Activated T-helper 2 cell treated with anti-CD3 and anti-CD28 coated beads, Interferon-gamma antibody, Interleukin-2, Interleukin-4, amounts not matched to agents 10 μg/mL and 5 μg/mL and 100 μg/mL, durations not matched to agents 14 hours and 24 hours and 36 hours (primary cell): ENCODE measurements around the gene RPL34. TPM values are rescaled to one million over a fixed set of nuclear protein-coding genes. Genes with fewer than 3 reads are reported as not detected.

Source experiments
- DNase-seq: peaks from one replicate; pipeline ENCODE4 v3.0.0; 2021; ENCODE audit warnings: low spot score
- H3K27ac Mint-ChIP-seq: one replicate; pipeline ENCODE4 v1.8.0; 2021; ENCODE audit warnings: mixed read lengths
- H3K27me3 Mint-ChIP-seq: one replicate; pipeline ENCODE4 v1.8.0; 2021; ENCODE audit warnings: low read depth, mixed read lengths
- H3K36me3 Mint-ChIP-seq: one replicate; pipeline ENCODE4 v1.8.0; 2021; ENCODE audit warnings: low read depth, mixed read lengths
- H3K4me1 Mint-ChIP-seq: one replicate; pipeline ENCODE4 v1.8.0; 2021; ENCODE audit warnings: low read depth, mixed read lengths
- H3K4me3 Mint-ChIP-seq: one replicate; pipeline ENCODE4 v1.8.0; 2021; ENCODE audit warnings: low read depth, mild to moderate bottlenecking, moderate library complexity, mixed read lengths
- H3K9me3 Mint-ChIP-seq: one replicate; pipeline ENCODE4 v1.8.0; 2021; ENCODE audit warnings: mixed read lengths
- intact Hi-C: fragments of 100-400 bp; cut with micrococcal nuclease; formaldehyde crosslinking; loops from one replicate; pipeline ENCODE4 v1.15.1; 2023
- total RNA-seq: library from RNA; stranded (reverse); gene quantifications from 2 replicates; pipeline ENCODE4 v1.2.3, GENCODE V29; 2022

The RPL34 gene
- total RNA-seq, 1 donor from 2014 or later: 1,412 TPM

DNA sequence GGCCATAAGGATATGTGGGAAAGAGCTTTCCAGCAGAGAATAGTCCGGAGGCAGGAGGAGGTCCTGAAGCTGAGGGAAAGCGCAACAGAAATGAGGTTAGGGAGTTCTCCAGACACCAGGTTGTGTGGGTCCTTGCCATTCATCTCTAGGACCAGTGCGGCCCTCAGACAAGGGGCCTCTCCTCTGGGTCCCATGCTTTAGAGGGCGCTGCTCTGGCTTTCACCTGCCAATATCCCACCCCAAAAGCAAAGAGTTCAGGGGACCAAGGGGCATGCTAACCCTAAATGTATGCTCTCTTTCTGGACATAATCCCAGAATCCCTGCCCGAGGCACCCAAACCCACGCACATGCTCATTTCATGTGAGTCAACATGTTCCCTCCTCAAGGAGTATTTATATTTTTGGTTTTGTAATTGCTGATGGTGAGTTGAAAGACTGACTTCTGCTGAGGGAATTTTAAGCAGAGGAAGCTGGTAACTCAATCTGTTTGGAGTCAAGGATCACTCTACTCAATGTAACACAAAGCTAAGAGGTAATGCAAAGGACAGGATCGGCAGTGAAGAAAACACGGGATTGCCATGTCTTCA, 14.8 kb downstream of the RPL34 start:
- intact Hi-C loops: no loop called here
- Mint-ChIP-seq H3K27ac (no peak overlapping the region), H3K9me3 (no peaks in the 10 kb centered on the region), H3K27me3 (no peaks in the 10 kb centered on the region), H3K36me3 (peaks cover 62% of the 10 kb centered on the region), H3K4me1 (no peaks in the 10 kb centered on the region), H3K4me3 (no peak overlapping the region)
- no peak for DNase-seq

DNA sequence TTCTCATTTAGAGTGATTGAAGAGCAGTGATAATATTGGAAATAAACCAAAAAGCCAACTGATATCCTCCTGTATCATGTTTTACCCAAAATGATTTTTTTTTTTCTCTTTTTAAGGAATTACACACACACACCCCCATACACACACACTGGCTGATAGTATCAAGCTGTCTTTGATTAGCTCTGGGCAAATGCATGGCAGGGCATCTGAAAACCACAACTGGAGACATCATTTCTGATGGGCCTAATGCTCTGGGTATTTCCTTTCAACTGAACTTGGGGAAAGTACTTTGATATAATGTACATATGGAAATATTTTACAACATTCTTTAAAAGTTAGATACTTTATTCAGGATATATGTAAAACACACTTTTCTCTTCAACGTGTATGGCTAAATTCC, 15.9 kb downstream of the RPL34 start:
- intact Hi-C loops: no loop called here
- DNase-seq: no peak
- Mint-ChIP-seq H3K27ac (no peak overlapping the region), H3K4me1 (no peaks in the 10 kb centered on the region), H3K4me3 (no peak overlapping the region), H3K9me3 (no peaks in the 10 kb centered on the region), H3K36me3 (peaks cover 58% of the 10 kb centered on the region), H3K27me3 (no peaks in the 10 kb centered on the region)

DNA sequence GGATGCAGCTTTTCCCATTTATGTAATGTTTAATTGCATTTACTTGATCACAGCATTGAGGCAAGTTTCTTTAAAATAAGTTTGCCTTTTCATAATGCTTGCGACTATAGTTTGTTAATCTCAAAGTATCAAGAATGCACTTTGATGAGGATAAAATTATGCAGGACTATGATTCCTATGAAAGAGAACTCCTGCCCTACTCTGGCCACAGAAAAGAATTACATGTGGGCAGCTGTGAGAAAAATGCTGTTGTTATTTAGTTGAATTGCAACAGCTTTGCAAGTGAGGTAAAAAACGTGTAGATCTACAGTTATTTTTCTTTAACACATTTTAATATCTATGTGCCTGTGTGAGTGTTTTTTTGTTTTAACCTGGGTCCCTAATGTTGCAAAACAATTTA, 17.5 kb downstream of the RPL34 start:
- Mint-ChIP-seq H3K27ac (no peak overlapping the region), H3K36me3 (peaks cover 48% of the 10 kb centered on the region), H3K4me1 (no peaks in the 10 kb centered on the region), H3K4me3 (no peak overlapping the region), H3K27me3 (no peaks in the 10 kb centered on the region), H3K9me3 (no peaks in the 10 kb centered on the region)
- intact Hi-C loops: no loop called here
- DNase-seq: no peak

DNA sequence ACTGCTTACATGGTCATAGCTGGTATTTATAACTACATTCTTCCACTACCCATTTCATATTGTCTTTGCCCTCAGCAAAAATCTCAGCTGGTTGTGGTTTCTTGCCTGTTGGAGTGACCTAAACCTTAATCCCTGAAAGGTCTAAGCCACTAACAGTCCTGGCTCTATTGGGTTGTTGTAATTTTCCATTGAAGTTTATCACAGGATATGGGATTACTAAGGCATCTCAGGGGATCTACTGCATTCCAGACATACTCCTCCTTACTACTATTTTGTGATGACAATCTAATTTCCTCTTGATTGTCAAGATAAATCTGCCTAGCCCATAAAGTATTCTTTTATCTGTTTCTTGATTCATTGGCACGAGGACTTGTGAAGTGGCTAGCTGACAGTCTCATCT, 23.9 kb downstream of the RPL34 start:
- Mint-ChIP-seq H3K9me3 (no peaks in the 10 kb centered on the region), H3K27ac (no peak overlapping the region), H3K4me3 (no peak overlapping the region), H3K4me1 (peaks cover 2% of the 10 kb centered on the region), H3K36me3 (peaks cover 19% of the 10 kb centered on the region), H3K27me3 (no peaks in the 10 kb centered on the region)
- intact Hi-C loops: no loop called here
- DNase-seq: no peak

DNA sequence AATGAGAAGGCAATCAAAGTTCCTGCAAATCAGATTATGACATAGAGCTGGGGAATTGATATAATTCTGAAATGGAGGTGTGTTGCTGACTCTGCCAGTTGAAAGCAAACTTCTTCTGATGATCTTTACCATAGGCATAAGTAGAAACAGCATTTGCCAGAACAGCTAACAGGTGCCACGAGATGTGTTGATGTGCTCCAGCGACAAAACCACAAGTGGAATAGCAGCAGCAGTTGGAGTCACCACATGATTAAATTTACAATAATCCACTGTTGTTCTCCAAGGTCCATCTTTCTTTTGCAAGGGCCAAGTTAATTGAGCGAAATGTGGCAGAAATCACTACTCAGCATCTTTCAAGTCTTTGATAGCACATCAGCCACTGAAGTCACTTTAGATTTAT, 26.3 kb downstream of the RPL34 start:
- peaks cover 16% of the 10 kb centered on the region for H3K36me3 Mint-ChIP-seq
- H3K4me3 Mint-ChIP-seq: no peak overlapping the region
- no peak for DNase-seq
- H3K9me3 Mint-ChIP-seq: no peaks in the 10 kb centered on the region
- intact Hi-C loops: no loop called here
- no peak overlapping the region for H3K27ac Mint-ChIP-seq
- H3K27me3 Mint-ChIP-seq: no peaks in the 10 kb centered on the region
- peaks cover 8% of the 10 kb centered on the region for H3K4me1 Mint-ChIP-seq

DNA sequence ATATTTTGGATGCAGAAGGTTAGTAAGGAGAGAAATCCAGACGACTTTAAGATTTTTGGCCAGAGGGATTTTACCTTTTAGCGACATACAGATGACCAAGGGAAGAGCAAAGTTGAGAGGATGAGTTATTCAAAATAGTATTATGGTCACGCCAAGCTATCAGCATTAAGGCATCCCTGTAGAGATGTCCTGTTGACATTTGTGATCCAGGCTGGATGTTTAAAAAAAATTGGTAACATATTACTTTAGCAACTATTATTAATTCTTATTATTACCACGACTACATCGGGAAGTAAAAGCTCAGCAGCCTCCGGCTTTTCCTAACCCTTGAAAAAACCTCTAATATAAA, 29.5 kb downstream of the RPL34 start:
- peaks cover 24% of the 10 kb centered on the region for H3K36me3 Mint-ChIP-seq
- H3K27me3 Mint-ChIP-seq: no peaks in the 10 kb centered on the region
- no peaks in the 10 kb centered on the region for H3K9me3 Mint-ChIP-seq
- peaks cover 21% of the 10 kb centered on the region for H3K4me1 Mint-ChIP-seq
- peak overlapping the region; percentile 92 for H3K27ac Mint-ChIP-seq
- peak overlapping the region; percentile 82 for H3K4me3 Mint-ChIP-seq
- DNase-seq: no peak
- intact Hi-C loops: loop anchor here (1.0 kb wide), 2 partner anchors 30 to 1165 kb away; partner anchors contain the start of genes GAR1 and RPL34

DNA sequence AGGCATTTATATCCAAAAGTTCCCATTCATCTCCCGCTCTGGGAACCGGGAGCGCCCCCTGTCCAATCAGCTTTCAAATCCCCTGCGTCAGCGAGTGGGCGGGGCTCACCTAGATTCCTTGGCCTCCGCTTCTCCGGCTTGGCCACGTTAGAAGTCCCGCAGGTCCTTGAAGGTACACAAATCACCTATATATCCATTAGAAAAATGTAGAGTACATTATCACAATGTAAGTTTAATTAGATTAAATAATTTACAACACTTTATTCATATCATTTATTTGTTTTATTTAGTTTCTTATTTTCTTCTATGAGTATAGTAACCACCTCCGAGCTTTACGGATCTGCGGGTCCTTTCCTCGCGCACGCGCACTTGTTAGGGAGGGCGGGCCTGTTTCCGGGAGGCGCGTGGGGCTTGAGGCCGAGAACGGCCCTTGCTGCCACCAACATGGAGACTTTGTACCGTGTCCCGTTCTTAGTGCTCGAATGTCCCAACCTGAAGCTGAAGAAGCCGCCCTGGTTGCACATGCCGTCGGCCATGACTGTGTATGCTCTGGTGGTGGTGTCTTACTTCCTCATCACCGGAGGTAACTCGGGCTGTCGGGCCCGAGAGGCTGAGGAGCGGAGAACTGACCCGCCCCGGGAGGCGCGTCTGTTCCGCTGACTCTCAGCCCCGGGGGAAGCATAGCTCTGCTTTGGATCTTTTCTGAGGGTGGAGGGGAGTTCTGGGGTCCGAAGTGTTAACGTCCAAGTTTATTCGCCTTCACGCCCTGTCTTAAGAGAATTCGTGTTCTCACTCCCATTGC, 30.0 kb downstream of the RPL34 start, which contains the start of gene OSTC:
TSS of gene OSTC (plus strand) at position 388 of the 802 bp plus-strand sequence. CDS start at position 445, 57 bp downstream.
- peaks cover 26% of the 10 kb centered on the region for H3K36me3 Mint-ChIP-seq
- peaks cover 21% of the 10 kb centered on the region for H3K4me1 Mint-ChIP-seq
- H3K27me3 Mint-ChIP-seq: no peaks in the 10 kb centered on the region
- DNase-seq: peak; percentile 90
- intact Hi-C loops: loop anchor here (1.0 kb wide), 2 partner anchors 30 to 1165 kb away; partner anchors contain the start of genes GAR1 and RPL34
- H3K27ac Mint-ChIP-seq: peak within 1 kb of the TSS; percentile 92
- peak within 1 kb of the TSS; percentile 97 for H3K4me3 Mint-ChIP-seq
- H3K9me3 Mint-ChIP-seq: no peaks in the 10 kb centered on the region

DNA sequence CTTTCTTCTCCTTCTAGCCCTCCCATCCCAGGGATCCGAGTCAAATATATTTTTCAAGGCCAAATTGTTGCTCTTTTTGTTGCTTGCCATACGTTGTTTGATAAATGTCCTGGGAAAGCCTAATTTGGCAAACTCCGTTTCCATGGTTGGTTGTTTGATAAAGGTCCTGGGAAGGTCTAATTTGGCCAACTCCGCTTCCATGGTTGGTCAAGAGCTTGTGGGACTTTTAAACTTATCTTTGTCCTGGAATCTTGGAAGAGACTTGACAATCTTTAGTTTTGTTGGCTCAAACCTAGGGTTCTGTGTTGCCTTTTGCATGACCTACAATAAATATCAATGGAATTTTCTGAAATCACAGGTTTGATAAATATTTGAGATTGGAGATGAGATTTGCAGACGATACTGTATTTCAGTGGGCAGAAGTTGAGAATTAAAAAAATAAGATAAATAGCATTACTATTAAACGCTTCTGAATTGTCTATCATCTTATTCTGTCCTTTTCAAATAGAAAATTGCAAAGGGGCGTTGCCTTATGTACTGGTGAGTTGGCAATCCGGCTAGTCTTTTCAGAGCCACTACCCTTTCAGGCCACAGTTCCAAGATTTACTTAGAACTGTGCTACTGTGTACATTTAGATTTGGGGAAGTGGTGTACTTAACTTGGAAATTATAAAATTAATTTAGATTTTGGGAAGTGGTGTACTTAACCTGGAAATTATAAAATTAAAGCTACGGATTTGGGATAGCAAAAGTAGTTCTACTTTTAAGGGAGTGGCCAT, 30.8 kb downstream of the RPL34 start:
- H3K27ac Mint-ChIP-seq: peak overlapping the region; percentile 92
- H3K36me3 Mint-ChIP-seq: peaks cover 30% of the 10 kb centered on the region
- H3K27me3 Mint-ChIP-seq: no peaks in the 10 kb centered on the region
- intact Hi-C loops: no loop called here
- H3K4me3 Mint-ChIP-seq: peak overlapping the region; percentile 97
- H3K4me1 Mint-ChIP-seq: peaks cover 21% of the 10 kb centered on the region
- H3K9me3 Mint-ChIP-seq: no peaks in the 10 kb centered on the region
- DNase-seq: no peak

DNA sequence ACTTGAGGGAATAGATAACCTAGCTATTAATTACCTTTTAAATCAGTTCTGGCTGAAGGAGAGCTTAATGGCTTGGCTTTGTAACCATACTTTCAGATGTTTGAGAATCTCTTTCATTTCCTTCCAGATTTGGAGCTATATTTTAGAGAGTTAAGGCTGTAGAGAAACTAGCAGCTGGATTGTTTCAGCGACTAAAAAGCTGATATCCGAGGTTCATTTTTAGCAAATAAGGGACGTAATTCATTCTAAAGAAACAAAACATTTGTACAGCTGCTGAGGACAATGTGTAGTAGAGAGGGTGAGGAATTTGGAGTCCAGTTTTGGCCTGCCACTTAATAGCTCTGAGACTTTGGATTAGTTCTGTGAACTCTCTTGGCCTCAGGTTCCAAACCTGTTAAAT, 42.3 kb downstream of the RPL34 start:
- H3K27me3 Mint-ChIP-seq: no peaks in the 10 kb centered on the region
- intact Hi-C loops: no loop called here
- H3K4me3 Mint-ChIP-seq: no peak overlapping the region
- H3K4me1 Mint-ChIP-seq: peaks cover 2% of the 10 kb centered on the region
- no peaks in the 10 kb centered on the region for H3K9me3 Mint-ChIP-seq
- H3K27ac Mint-ChIP-seq: no peak overlapping the region
- no peak for DNase-seq
- H3K36me3 Mint-ChIP-seq: peaks cover 78% of the 10 kb centered on the region

DNA sequence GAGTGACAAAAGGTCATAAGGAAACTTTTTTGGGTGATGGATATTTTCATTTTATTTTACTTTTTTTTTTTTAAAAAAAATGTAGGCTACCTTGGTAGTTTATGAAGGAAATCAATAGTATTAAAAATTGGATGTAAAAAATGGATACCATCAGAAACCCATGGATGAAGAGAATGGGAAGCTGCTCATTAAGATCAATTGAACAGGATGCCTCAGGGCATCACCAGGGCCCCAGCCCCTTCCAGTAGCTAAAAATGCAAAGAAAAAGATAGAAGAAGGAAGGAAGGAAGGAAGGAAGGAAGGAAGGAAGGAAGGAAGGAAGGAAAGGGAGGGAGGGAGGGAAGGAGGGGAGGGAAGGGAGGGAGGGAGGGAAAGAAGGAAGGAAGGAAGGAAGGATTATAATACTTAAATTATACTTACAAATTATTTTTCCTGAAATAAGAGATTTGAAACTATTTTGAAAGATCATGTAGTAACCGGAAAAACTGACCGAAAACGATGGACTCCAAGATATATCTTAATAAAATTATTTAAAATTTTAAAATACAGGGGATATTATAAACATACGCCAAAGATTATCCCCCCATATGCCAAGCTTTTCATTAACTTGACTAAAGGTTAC, 54.1 kb downstream of the RPL34 start:
- no peaks in the 10 kb centered on the region for H3K27me3 Mint-ChIP-seq
- no peak overlapping the region for H3K4me3 Mint-ChIP-seq
- peaks cover 35% of the 10 kb centered on the region for H3K36me3 Mint-ChIP-seq
- no peaks in the 10 kb centered on the region for H3K9me3 Mint-ChIP-seq
- peaks cover 3% of the 10 kb centered on the region for H3K4me1 Mint-ChIP-seq
- no peak for DNase-seq
- no peak overlapping the region for H3K27ac Mint-ChIP-seq
- intact Hi-C loops: no loop called here
